Astrocyte of the spinal cord (primary cell): ENCODE results near the gene C5.
A peak's percentile ranks its signal among the peaks of the same experiment; 100 is the strongest.

ENCODE experiments used
- DNase-seq: peaks from one replicate; pipeline ENCODE4 v3.0.0; 2011; ENCODE audit warnings: low read depth, low spot score
- H3K4me3 ChIP-seq: 2 replicates; pipeline ENCODE4 v1.5.1; 2011; ENCODE audit warnings: low read depth, mild to moderate bottlenecking, low read length, moderate library complexity
- in situ Hi-C: cut with HindIII; loops from 2 replicates; pipeline ENCODE4 v1.10.0; 2017; ENCODE audit warnings: low sequenced_read_pairs
- TF ChIP-seq, protein P1 (sequence below): IDR thresholded peaks from 2 replicates; pipeline ENCODE4 v1.5.1; 2012; ENCODE audit warnings: low read depth, mild to moderate bottlenecking, low read length, inconsistent platforms

The C5 gene

DNA sequence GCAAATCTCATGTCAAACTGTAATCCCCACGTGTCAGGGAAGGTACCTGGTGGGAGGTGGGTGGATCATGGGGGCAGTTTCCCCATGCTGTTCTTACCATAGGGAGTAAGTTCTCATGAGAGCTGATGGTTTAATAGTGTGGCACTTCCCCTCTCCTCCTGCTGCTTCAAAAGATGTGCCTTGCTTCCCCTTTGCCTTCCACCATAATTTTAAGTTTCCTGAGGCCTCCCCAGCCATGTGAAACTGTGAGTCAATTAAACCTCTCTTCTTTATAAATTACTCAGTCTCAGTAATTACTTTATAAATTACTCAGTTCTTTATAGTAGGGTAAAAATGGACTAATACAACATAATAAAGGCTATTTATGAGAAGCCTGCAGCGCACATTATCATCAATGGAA lies 17.6 kb upstream of the C5 start:
- TF ChIP-seq, protein P1, sequence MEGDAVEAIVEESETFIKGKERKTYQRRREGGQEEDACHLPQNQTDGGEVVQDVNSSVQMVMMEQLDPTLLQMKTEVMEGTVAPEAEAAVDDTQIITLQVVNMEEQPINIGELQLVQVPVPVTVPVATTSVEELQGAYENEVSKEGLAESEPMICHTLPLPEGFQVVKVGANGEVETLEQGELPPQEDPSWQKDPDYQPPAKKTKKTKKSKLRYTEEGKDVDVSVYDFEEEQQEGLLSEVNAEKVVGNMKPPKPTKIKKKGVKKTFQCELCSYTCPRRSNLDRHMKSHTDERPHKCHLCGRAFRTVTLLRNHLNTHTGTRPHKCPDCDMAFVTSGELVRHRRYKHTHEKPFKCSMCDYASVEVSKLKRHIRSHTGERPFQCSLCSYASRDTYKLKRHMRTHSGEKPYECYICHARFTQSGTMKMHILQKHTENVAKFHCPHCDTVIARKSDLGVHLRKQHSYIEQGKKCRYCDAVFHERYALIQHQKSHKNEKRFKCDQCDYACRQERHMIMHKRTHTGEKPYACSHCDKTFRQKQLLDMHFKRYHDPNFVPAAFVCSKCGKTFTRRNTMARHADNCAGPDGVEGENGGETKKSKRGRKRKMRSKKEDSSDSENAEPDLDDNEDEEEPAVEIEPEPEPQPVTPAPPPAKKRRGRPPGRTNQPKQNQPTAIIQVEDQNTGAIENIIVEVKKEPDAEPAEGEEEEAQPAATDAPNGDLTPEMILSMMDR, result no peak
- in situ Hi-C loops, result no loop called here

DNA sequence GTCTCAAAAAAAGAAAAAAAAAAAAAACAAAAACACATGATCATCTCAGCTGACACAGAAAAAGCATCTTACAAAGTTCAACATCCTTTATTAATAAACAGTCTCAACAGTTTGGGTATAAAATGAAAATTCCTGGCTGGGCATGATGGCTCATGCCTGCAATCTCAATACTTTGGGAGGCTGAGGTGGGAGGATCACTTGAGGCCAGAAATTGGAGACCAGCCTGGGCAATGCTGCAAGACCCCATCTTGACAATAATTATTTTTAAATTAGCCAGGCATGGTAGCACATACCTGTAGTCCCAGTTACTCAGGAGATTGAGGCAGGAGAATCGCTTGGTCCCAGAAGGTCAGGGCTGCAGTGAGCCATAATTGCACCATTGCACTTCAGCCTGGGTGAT lies 16.8 kb upstream of the C5 start:
- TF ChIP-seq, protein P1, result no peak
- no peak for DNase-seq
- no peak overlapping the region for H3K4me3 ChIP-seq
- in situ Hi-C loops, result no loop called here

More for the DNA sequence above, 17.6 kb upstream of the C5 start:
- H3K4me3 ChIP-seq, result no peak overlapping the region
- no peak for DNase-seq

DNA sequence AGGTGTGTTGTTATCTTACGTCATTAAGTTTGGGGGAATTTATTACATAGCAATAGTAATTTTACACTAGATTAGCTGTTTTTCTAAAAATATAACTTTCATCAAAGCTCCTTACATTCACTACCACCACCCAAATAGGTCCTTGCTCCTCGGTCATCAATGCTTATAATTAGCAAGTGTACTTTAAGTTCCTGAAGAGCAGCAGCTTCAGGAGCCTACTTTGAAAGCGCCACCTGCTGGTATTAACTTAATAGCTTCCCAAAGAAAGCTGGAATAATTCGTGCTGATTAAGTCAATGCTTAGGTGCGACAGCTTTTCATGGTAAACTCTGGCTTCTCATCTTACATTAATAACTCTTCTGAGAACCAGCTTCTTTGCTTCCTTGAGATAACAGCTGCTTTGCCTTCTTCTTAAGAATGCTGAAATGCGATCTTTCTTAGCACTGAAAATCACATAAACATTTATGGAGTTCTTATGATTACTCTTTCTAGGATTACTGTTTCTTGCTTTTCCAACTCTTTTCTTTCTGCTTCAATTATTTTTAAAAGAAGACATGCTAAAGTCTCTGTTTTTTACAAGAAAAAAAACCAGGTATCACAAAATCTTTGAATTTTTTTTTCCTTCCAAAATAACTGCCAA lies 10.0 kb upstream of the C5 start:
- TF ChIP-seq, protein P1, result peak; percentile 63
- in situ Hi-C loops, result no loop called here
- no peak overlapping the region for H3K4me3 ChIP-seq
- peak; percentile 79 for DNase-seq

DNA sequence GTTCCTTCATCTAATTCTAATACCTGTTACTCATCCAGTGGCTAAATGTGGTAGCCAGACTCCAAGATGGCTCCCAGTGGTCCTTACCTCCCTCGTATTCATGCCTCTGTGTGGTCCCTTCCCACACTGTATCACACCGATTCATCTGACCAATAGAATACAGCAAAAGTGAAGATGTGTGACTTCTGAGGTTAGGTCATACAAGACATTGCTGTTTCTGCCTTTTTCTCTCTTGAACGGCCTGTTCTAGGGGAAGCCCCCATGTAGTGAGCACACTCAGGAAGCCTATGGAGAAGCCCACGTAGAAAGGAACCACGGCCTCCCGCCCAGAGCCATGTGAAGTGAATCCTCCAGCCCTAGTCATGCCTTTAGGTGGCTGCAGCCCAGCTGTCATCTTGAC lies 9.4 kb upstream of the C5 start:
- TF ChIP-seq, protein P1, result no peak
- H3K4me3 ChIP-seq, result no peak overlapping the region
- DNase-seq, result no peak
- in situ Hi-C loops, result no loop called here

GRCh38 chr9:121057821-121058220 lies 7.7 kb upstream of the C5 start:
- no peak overlapping the region for H3K4me3 ChIP-seq
- TF ChIP-seq, protein P1, result no peak
- DNase-seq, result no peak
- in situ Hi-C loops, result no loop called here

DNA sequence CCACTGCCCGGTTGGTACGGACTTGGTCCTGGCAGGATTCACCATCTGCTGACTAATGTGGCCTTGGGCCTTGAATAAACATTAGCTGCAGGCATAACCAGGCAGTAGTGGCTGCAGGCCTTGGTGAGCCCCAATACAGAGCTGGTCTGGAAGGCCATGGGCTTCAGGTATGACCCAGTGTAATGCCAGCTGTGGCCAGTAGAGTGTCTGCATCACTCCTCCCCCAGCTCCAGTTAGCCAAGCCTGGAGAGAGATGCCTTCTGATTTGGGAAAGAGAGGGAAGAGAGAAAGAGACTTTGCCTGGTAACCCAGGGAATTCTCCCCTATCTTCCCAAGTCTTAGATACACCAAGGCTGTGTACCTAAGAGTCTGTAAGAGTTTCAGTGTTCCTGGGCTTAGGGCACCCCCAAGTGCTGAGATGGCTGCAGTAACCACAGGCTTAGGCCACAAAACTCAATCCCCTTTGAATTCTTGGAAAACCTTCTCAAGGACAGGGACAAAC lies 5.6 kb upstream of the C5 start:
- TF ChIP-seq, protein P1, result peak; percentile 50
- in situ Hi-C loops, result no loop called here
- H3K4me3 ChIP-seq, result no peak overlapping the region
- DNase-seq, result no peak
